GM18508 (cell line): Measurements from ENCODE around the gene SBF2.

Experiments
- ATAC-seq: cut with Tn5 transposase; IDR thresholded peaks from one replicate; pipeline ENCODE4 v1.9.1; 2021; ENCODE audit warnings: moderate number of reproducible peaks; ENCODE audit not compliant: insufficient read depth, unreplicated experiment

The SBF2 gene

DNA sequence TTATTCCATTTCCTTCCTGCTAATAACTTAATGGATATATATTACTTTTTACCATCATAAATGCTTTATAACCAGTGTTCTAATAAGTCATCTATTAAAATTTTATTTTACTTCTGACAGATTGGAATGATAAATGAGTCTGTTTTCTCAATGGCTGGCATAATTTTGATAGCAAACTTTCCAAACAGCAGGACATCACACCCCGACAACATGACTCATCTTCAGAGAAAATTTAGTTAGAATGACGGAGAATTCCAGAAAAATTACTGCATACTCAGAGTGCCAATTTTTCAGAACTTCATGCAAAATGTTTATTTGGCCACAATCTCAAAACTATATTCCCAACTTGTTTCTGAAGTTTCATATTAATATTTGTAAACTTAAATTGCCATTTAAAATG, 455.8 kb downstream of the SBF2 start:
- ATAC-seq, result no peak

DNA sequence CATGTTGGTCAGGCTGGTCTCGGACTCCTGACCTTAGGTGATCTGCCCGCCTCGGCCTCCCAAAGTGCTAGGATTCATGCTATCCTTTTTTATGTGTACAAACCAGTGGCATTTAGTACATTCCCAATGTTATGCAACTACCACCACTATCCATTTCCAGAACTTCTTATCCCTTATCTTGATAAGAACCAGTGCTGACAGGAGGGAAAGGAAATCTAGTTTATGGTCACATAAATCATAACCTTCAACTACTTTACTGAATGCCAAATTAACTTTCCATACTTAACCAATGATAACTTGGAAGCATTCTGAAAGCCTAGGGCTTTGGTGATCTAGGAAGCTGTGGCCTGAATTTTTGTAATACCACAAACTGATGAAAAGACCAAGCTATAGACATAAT, 459.7 kb downstream of the SBF2 start:
- no peak for ATAC-seq

DNA sequence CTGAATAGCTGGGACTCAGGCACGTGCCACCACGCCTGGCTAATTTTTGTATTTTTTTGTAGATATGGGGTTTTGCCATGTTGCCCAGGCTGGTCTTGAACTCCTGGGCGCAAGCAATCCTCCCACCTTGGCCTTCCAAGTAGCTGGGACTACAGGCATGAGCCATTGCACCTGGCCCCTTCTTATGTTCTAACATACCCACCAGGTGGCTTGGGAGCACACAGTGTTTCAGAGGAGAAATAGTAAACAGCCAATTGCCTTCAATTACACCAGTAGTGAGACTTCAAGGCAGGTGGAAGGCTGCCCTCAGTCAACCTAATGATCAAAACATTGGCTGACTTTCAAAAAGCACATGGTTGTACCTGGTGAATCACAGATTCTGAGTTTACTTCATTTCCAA, 462.9 kb downstream of the SBF2 start:
- no peak for ATAC-seq

DNA sequence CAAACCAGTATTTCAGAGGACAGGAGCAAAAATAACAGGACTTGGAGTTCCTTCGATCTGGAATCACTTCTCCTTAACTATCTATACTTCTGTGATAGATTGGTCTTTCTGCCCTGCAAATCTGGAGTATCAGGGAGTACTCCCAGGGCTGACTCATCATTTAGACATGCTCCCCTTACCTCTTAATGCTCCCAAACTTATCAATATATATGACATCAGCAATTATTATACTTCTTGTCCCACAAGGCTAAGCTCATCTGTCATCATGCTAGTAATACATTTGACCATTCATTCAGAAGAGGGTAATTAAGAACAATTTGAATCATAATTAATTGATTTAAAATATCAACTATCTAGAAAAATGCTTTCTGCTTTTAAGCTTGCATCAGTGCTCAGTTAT, 466.3 kb downstream of the SBF2 start:
- no peak for ATAC-seq

DNA sequence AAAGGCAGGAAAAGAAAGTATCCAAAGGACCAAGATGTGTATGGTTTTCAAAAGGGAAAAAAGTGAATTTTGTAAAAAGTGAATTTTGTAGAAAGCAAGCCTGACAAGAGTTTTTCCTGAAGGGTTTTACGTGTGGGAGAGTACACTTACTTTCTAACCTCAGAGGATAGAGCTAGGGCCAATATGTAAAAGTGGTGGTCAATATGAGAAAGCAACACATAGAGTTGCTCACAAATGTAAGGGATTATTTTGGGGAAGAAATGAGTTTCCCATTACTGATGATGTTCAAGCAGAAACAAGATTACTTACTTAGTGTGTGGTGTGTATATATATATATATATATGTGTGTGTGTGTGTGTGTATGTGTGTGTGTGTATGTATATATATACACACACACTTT, 467.6 kb downstream of the SBF2 start:
- no peak for ATAC-seq

DNA sequence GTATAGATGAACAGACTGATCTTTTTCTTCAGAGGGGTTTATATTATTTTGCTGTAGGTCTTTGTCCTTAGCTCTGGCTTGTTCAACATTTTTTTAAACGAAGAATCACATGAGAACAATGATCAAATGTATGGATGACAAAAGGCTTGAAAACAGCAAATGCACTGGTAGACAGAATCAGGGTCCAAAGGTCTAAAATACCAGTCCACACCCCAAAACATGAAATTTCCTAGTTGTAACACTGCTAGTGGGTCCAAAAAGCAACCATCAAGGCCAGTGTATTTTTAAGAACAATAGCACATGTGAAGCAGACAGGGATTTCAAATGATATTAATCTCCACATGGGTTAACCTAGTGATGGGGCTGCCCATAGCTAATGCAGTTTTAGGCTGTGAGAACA, 468.1 kb downstream of the SBF2 start:
- ATAC-seq, result no peak

DNA sequence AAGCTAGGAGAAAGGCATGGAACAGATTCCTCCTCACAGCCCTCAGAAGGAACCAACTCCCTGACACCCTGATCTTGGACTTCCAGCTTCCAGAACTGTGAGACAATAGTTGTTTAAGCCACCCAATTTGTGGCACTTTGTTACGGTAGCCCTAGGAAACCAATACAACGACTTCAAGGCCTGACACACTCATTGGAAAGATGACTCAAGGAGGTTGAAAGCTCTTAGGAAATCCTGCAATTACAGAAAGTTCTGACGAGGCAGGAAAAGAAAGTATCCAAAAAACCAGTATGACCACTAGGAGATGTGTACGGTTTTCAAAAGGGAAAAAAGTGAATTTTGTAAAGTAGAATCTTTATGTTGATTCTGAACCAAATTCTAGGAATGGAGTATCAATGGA, 468.7 kb downstream of the SBF2 start:
- ATAC-seq, result no peak

DNA sequence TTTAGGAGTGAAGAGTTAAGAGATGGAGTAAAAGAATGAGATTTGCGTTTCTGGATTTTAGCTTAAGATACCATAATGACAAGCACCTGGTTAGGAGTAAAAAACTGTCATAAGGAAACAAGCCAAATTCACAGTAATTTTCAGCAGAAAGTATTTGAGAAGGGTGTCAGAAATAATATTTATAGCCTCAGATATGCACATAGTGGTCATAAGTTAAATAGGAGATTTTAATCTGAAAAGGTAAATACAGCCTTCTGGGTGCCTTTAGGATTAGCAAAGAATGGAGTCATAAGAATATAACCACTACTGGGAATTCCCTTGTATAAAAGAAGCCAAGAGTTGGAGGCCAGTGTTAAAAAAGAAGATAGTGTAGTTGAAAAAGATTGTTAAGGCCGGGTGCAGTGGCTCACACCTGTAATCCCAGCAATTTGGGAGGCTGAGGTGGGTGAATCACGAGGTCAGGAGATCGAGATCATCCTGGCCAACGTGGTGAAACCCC, 470.1 kb downstream of the SBF2 start:
- ATAC-seq, result no peak

DNA sequence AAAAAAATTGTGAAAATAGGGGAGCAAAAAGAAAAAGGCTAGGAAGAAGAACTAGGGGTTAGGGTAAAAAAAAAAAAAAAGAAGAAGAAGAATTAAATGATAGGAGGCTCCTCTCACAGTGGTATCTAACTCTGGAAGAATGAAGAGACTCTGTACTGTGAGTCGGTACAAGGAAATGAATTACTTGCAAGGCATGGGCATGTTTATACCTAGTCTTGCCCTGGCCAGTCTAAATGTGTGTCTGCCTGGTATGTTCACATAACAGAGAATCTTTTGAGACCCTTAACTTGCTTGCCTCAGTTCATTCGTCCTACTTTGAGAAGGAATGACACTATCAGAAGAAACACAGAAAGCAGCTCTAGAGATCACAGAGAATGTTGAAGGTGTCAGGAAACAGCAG, 470.6 kb downstream of the SBF2 start:
- no peak for ATAC-seq

DNA sequence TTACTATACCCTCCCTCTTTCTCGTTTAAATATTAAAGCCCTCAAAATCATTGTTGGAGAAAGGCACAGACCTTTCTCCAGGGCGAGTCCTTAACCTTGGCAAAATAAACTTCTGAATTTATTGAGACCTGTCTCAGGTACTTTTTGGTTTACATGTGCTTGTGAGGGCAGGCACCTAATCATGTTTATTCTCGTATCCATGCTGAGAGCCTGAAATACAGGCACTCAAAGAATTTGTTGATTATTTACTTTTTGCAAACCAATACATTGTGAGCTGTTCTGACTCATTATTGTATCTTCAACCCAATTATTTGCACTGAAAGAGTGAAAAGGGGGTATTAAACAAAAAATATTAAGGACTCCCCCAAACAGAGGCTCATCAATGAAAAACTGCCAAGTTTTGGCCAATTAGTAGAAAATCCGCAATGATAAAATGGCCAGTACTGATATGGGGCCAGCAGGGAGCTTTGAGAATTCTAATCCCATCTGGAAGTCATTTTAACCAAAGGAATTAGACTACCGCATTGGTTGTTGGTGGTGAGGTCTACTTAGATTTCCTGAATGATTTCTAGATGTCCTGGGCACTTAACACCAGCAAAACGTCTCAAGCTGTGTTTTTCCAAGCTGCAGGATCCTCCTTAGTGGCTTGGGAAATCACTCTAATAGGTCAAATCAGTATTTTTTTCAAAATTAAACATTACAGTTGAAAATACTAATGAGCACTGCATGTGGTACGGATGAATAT, 472.8 kb downstream of the SBF2 start:
- ATAC-seq, result no peak

DNA sequence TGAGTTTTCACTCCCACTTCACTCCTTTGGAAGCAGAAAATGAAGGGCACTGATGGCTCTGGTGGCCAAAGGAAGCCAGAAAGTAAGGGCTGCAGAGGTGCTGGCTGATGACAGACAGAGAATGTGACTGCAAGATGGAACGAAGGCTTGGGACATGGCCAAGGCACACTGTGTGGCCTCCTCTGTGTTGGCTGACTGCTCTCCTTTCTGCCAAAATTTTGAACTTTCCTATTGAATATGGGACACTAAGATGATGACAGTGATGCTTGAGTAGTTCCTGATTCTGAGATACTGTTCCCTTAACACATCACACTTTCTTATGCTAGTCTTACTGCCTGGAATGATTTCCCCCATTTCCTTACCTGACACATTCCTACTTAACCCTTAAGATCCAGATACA, 473.8 kb downstream of the SBF2 start:
- no peak for ATAC-seq

DNA sequence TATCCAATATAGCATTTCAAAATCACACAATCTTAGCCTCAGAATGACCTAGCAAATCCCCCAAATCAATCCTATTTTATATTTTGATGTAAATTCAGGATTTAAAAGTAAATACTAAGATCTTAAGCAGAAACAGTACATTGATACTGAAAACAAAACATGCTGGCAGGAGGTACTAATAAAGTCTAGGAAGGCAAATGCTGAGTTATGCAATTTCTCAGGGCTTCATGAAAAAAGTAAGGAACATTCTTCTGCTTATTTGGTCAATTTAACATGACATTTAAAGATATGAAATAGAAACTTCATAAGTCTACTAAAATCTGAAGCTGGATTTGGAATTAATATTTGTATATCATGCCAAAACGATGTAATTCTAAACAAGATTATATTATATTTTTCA, 476.8 kb downstream of the SBF2 start:
- no peak for ATAC-seq

DNA sequence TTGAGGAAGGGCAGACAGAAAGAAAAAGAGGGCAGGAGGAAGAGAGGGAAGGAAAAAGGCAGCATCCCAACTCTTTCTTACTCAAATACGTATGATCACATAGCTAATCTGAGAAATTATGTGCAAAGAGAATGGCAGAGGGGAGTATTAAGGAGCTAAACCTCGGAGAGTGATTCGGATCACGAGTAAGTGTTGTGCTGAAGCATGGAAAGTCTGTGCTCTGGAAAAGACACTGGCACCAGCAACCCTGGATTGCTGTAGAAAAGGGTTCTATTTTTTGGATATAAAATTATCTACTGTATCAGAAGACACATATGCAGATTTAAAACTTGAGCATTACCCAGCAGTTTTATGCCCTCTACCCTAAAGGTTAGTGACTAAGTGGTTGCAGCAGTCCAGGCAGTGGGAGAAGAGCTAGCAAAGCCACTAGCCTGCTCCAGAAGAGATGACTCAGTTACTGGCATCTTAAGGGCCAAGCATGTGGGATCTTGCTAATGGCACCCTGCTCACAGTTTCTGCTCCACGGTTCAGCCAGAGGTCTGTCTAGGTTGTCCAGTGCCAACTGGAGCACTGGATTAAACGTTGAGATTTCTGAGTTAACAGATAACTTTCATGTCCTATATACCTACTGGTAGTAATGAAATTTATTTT, 478.4 kb downstream of the SBF2 start:
- no peak for ATAC-seq

DNA sequence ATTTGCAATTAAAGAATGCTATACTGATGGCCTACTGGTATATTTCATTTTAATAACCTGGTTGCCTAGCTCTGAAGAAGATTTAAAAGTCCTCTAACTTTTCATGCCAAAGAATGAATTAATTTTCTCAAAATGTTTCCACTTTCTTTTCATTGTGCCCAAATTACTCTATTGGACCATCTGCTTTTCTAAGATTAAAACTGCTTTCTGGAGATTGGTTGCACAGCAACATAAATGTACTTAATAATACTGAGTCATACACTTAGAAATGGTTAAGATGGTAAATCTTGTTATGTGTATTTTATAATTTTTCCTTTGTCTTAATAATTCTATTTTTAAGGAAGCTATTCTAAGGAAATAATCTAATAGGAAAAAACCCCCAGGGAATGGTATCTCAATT, 479.9 kb downstream of the SBF2 start:
- ATAC-seq, result no peak

DNA sequence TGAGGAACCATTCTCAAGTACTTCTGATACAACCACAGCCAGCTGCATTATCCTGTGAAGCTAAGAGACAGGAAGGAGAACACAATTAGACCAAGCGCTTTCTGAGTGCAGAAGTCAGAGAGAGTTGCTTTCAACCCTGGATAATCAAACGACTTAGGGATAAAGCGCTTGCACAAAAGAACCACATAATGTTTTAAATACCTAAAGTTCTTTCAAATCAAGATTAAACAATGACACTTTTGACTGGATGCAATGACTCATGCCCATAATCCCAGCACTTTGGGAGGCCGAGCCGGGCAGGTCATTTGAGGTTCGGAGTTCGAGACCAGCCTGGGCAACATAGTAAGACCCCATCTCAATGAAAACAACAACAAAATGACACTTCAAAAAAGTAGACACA, 485.1 kb downstream of the SBF2 start:
- ATAC-seq, result no peak

DNA sequence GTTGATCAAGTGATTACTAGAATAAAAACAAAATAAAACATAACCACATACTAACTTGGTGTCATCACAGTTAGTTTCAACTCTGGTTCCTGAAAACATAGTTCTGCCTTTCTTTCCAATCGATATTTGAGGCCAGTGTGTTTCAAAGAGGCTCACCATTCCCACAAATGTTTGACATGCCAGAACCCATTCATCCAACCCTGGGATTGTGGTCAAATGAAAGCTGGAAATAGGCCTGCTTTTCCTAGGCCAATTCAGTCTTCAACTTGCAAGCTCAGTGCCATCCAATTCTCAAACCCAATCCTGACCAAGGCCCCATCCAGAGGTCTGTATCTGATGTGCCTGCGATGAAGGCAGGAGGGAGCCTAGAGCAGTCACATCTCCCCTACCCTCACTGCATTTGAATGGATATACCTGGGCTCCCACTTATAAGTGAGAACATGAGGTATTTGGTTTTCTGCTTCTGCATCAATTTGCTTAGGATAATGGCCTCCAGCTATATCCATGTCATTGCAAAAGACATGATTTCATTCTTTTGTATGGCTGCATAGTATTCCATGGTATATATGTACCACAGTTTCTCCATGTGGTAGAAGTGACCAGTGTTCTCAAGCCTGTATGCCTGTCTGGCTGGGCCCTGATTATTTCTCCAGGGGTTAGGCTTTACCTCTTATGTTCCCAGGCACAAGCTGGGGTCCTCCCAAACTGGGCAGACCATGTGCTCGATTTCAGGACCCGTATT, 486.9 kb downstream of the SBF2 start:
- no peak for ATAC-seq

DNA sequence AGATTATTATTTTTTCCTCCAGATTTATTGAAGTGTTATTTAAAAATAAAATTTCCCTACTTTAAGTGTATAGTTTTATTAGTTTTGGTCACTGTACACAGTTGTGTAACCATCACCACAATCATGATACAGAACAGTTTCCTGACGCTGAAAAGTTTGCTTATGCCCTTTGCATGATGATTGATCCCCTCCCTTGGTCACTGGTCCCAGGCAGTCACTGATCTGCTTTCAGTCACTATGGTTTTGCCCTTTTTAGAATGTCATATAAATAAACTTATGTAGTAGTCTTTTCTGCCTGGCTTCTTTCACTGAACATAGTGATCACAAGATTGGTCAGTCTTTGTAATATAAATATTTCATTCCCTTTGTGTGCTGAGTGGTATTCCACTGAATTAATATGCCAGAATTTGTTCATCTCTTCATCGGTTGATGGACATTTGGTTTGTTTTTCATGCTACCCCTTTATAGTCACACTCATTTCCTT, 489.6 kb downstream of the SBF2 start:
- ATAC-seq, result no peak

DNA sequence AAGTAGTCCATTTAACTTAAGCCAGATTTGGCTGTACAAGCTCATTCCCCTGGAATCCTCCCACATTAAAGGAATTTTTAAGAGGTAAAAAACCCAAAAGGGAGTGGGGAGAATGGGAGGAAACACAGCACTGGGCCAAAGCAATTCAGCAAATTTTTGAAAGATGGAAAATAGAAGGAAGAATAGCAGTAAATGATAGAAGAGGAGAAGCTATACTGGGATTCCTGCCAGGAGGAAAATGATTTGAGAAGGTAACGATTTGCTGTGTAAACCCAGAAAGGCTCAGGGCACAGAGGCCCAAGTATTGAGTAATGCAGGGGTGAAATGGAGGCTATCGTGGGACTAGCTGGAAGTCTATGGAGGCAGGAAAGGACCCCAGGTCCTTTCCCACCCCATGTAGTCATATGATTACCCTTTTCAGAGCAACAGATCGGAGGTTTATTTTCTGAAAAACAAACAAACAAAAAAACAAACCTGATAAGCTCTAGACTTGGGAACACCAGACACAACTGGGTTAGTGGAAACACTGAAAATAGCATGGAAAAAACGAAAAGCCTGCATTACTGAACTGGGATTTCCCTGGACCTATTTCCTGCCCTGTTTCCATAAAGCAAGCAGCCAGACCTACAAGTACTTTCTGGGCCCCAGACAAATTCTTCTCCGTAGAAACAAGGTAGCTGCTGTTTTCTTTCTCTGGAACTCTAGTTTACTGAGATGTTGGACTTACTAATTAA, 490.2 kb downstream of the SBF2 start:
- no peak for ATAC-seq

DNA sequence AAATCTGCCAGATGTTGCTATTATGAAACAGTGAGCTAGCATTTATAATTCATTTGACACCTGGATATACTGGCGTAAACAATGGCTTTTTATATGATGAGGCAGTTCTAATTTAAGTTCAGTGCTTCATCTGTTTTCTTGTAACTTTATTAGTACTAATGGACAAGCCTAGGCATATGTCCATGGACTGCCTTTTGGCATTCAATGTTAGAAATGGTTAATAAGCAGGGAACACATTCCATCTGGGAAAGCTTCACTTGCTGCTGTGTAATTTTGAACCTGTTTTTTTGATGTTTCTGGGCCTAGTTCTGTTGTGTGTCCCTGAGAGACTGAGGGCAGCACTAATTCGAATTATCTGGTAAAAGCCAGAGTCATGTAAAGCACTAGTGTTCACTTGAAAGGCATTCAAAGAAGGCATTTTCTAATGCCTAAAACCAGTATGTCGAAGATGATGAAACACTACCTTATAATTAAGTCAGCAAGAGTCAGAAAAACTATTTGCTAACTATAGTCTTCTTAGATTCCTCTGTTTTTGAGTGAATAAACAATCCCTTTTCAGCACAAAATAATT, 491.6 kb downstream of the SBF2 start:
- no peak for ATAC-seq

DNA sequence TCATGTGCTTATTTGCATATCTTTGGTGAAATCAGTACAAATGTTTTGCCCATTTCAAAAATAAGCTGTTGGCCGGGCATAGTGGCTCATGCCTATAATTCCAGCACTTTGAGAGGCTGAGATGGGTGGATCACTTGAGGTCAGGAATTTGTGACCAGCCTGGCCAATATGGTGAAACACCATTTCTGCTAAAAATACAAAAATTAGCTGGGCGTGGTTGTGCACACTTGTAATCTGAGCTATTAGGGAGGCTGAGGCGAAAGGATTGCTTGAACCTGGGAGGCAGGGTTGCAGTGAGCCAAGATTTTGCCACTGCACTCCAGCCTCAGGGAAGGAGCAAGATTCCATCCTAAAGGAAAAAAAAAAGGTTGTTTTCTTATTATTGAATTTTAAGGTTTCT, 494.1 kb downstream of the SBF2 start:
- ATAC-seq, result no peak
